Measurements from ENCODE around the gene PRDM12. TPM values are rescaled to one million over a fixed set of nuclear protein-coding genes. Genes with fewer than 3 reads are reported as not detected.

PRDM12 gene
- total RNA-seq, 4 donors from 2014 or later = 0.21 TPM; not detected in 3

GRCh38 chr9:130634801-130635200 lies 29.6 kb upstream of the PRDM12 start:
- WGBS, 2 donors = 79 to 80% methylated on average over 8 of the region's 8 CpGs
- TF ChIP-seq POLR2A (IDR thresholded peaks at IDR 0.05) (no peak), CTCF (IDR thresholded peaks at IDR 0.05) (no peak)
- no peak for DNase-seq (ENCODE audit: low spot score in 2 of 2)
- intact Hi-C loops (cut with DNase I; ENCODE audit: low total_unique reads) = no loop called here
- H3K4me3 ChIP-seq (ENCODE audit: low read depth, poor library complexity, severe bottlenecking) = no peak overlapping the region

GRCh38 chr9:130635306-130635705 lies 29.1 kb upstream of the PRDM12 start:
- no peak for TF ChIP-seq POLR2A (IDR thresholded peaks at IDR 0.05)
- TF ChIP-seq CTCF (IDR thresholded peaks at IDR 0.05) = no peak
- no peak for DNase-seq (ENCODE audit: low spot score in 2 of 2)
- 91 to 92% methylated on average over 6 of the region's 6 CpGs for WGBS, 2 donors
- intact Hi-C loops (cut with DNase I; ENCODE audit: low total_unique reads) = no loop called here
- no peak overlapping the region for H3K4me3 ChIP-seq (ENCODE audit: low read depth, poor library complexity, severe bottlenecking)

GRCh38 chr9:130635721-130636647 lies 28.4 kb upstream of the PRDM12 start:
- no peak for DNase-seq (ENCODE audit: low spot score in 2 of 2)
- intact Hi-C loops (cut with DNase I; ENCODE audit: low total_unique reads) = no loop called here
- WGBS, 2 donors = 90 to 93% methylated on average over 30 to 33 of the region's 33 CpGs
- no peak for TF ChIP-seq CTCF (IDR thresholded peaks at IDR 0.05)
- TF ChIP-seq POLR2A (IDR thresholded peaks at IDR 0.05) = no peak
- no peak overlapping the region for H3K4me3 ChIP-seq (ENCODE audit: low read depth, poor library complexity, severe bottlenecking)

- WGBS, 2 donors = 86 to 89% methylated on average over 9 of the region's 9 CpGs
- intact Hi-C loops (cut with DNase I; ENCODE audit: low total_unique reads) = no loop called here
- H3K4me3 ChIP-seq (ENCODE audit: low read depth, poor library complexity, severe bottlenecking) = no peak overlapping the region
- DNase-seq (ENCODE audit: low spot score in 2 of 2) = no peak
- no peak for TF ChIP-seq POLR2A (IDR thresholded peaks at IDR 0.05)
- TF ChIP-seq CTCF (IDR thresholded peaks at IDR 0.05) = no peak
Observed at GRCh38 chr9:130636648-130637020, 27.8 kb upstream of the PRDM12 start.

GRCh38 chr9:130638284-130639123 lies 25.9 kb upstream of the PRDM12 start:
- no peak overlapping the region for H3K4me3 ChIP-seq (ENCODE audit: low read depth, poor library complexity, severe bottlenecking)
- DNase-seq (ENCODE audit: low spot score in 2 of 2) = no peak
- TF ChIP-seq CTCF (IDR thresholded peaks at IDR 0.05) = no peak
- no peak for TF ChIP-seq POLR2A (IDR thresholded peaks at IDR 0.05)
- 85 to 86% methylated on average over 35 to 36 of the region's 37 CpGs for WGBS, 2 donors
- intact Hi-C loops (cut with DNase I; ENCODE audit: low total_unique reads) = no loop called here
